NCI-H460 (cell line): Measurements from ENCODE around the gene HRCT1. TPM values are rescaled to one million over a fixed set of nuclear protein-coding genes. Genes with fewer than 3 reads are reported as not detected.
"Not testable (repeated sequence)": the region's sequence is repeated elsewhere in the genome, so short reads cannot be mapped to it uniquely, and the experiment has no call there.

Experiments used
- DNase-seq: peaks from one replicate; pipeline ENCODE4 v3.0.0-alpha.2; 2016; ENCODE audit warnings: low read depth; ENCODE audit errors: extremely low read depth
- polyA plus RNA-seq: library from polyadenylated mRNA; depleted of rRNA; stranded (reverse); fragments of >200 nt; gene quantifications from 2 replicates; pipeline ENCODE4 v1.2.3, GENCODE V29; 2014; cell fraction: nucleus; rRNA removed
- total RNA-seq: library from RNA; depleted of rRNA; stranded (reverse); fragments of >200 nt; shearing (Covaris generic); gene quantifications from 2 replicates; pipeline ENCODE4 v1.2.3, GENCODE V29; 2014; rRNA removed

HRCT1 gene
- total RNA-seq: 1.4 and 3.2 TPM in 2 replicates
- polyA plus RNA-seq: 0.24 and 1.3 TPM in 2 replicates

DNA sequence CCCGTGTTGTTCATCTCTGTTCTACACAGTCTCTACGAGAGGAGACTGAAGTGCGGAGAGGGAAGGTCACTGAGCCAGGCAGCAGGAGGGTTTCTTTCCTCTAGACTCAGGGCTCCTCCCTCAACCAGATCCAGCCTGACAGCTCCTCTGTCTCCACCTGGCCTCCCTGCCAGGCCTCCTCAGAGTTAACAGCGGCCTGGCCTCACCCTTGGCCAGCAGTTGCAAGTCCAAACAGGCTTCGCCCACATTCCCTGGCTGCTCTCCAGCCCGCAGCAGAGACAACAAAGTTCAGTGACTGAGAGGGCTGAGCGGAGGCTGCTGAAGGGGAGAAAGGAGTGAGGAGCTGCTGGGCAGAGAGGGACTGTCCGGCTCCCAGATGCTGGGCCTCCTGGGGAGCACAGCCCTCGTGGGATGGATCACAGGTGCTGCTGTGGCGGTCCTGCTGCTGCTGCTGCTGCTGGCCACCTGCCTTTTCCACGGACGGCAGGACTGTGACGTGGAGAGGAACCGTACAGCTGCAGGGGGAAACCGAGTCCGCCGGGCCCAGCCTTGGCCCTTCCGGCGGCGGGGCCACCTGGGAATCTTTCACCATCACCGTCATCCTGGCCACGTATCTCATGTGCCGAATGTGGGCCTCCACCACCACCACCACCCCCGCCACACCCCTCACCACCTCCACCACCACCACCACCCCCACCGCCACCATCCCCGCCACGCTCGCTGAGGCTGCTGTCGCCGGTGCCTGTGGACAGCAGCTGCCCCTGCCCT, at the start of gene HRCT1:
Gene HRCT1 (plus strand): TSS at position 291 of the 768 bp plus-strand sequence. CDS start 86 bp downstream, at position 377.
- DNase-seq: peak; percentile 87

DNA sequence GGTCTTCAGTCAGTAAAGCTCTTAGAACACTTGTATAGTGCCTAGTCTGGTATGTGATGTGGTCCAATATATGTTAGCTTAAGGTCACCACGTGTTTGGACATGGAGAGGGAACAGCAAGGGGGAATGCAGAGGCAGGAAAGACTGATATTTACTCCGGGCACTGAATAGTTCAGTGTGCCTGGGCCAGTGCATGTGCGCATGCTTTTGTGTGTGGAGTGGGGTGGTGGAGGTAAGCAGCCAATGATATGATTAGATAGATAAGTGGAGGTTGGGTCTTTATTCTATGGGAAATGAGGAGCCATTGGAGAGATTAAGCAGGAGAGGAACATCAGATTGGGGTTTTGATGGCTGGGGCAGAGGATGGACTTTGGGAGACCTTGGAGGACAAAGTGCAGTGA, 49.8 kb upstream of the HRCT1 start:
- DNase-seq: no peak

- no peak for DNase-seq
Measured at GRCh38 chr9:35856882-35857281, 49.1 kb upstream of the HRCT1 start.

GRCh38 chr9:35858458-35858857, 47.5 kb upstream of the HRCT1 start:
- no peak for DNase-seq

DNA sequence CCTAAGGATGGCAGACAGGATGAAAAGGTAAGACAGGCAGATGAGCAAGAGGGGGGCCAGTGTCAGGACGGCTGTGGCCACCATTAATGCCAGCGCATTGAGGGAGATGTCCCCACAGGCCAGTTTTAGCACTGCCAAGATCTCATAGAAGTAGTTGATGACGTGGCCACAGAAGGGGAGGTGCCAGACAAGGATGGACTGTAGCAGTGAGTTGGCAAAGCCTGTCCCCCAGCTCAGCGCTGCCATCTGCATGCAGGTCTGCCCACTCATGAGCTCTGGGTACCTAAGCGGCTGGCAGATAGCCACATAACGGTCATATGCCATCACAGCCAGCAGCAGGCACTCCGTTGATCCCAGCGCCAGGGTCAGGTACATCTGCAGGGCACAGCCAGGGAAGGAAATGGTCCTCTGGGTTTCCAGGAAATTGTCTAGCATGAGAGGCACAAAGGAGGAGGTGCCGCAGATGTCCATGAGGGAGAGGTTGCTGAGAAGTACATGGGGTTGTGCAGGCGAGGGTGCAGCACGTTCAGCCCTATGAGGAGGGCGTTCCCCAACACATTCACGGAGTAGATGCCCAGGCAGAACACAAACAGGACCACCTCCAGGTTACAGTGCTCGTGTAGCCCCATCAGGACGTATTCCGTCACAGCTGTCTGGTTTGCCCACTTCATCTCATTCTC, 46.6 kb upstream of the HRCT1 start:
- DNase-seq: no peak

DNA sequence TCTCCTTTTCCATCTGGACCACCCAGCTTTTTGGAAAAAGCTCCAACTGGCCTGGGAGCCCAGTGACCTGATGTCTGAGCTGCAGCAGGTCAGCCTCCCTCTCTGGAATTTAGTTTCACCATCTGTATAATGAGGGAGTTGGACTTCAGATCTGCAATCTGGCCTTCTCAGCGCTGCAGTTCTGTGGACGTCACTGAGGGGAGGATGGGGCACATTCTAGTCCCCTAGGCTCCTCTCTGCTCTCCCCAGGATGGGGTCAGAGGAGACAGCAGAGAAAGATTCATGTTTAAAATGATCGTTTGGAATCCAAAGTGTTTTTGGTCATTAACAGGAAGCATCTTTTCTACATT, 46.0 kb upstream of the HRCT1 start:
- no peak for DNase-seq

DNA sequence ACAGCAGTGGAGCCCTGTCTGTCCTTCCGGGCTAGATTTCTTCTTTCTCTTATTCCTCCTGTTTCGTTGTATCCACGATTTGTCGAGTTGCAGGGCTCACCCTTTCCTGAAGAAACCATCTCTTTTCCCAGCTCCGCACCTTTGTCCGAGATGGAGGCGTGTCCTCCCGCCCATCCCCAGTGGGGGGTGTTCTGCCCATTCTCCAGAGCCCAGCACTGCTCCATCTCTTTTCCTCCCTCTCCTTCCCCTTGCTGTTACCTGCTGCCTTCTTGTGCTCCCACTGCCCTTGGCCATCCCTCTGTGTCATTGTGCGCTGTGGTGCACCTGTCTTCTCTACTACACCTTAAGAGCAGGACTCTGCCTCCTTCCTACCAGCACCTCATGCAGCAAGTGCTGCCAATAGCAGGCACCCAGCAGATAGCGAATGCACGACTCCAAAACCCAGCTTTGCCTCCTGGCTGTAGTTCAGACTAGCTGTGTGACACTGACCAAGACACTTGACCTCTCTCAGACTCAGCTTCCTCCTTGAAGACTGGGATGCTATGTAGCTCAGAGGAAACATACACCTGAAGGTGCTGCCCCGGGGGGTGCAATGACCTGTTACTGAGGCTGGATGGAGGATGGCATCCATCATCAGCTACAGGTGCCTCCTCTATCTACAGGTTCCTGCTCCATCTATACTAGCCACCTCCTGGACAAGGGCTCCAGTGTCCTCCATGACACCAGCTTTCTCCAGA, 44.7 kb upstream of the HRCT1 start:
- DNase-seq: no peak

GRCh38 chr9:35862328-35862727, 43.7 kb upstream of the HRCT1 start:
- no peak for DNase-seq

- DNase-seq: no peak
Measured at GRCh38 chr9:35863583-35863982, 42.4 kb upstream of the HRCT1 start.

DNA sequence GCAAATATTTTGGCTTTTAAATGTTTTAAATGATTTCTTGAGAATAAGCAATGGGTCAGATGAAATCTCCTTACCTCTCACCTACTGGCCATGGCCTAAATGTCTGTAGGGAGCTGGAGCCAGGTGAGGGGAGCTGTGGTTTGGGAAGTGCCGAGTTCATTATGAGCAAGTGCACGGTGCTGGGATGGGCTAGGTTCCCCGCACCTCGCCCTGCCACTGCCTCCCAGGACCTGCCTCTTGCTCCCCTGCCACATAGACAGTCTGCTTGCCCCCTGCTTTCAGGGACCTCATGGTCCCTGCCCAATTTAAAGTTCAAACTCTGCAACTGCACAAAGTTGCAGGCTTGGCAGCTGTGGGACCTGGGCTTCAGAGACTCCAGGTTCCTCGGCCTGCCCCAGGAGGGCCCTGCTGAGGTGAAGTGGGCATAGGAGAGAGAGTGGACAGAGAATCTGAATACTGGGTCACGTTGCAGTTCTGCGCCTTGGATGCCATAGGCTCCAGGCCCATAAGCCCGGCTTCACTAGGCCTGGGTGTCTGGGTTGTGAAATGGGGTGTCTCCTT, 41.2 kb upstream of the HRCT1 start:
- no peak for DNase-seq

- DNase-seq: no peak
Measured at GRCh38 chr9:35867538-35867937, 38.5 kb upstream of the HRCT1 start.

DNA sequence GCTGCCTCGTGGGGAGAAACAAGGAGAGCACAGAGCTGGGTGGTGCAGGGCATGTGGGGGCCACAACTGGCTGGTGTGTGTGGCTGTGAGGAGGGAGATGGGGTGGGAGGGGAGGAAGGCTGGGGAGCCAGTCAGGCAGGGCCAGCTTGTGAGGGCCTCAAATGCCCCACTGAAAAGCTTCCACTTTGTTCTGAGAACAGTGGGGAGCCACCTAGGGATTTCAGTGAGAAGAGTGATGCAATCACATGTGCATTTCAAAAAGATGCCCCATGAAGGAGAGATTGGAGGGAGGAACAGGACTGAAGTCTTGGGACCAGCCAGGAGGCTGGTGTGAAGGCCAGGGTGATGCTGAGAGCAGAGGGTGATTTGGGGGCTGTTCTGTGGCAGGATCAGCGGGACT, 37.1 kb upstream of the HRCT1 start:
- DNase-seq: no peak

GRCh38 chr9:35869621-35870216, 36.3 kb upstream of the HRCT1 start:
- no peak for DNase-seq

GRCh38 chr9:35870351-35870923, 35.6 kb upstream of the HRCT1 start, which contains the start of gene OR13J1:
Gene OR13J1 (minus strand): TSS chr9:35870401. CDS start chr9:35870401, 0 bp downstream.
- DNase-seq: no peak

- DNase-seq: no peak
Measured at GRCh38 chr9:35871545-35871944, 34.5 kb upstream of the HRCT1 start.

GRCh38 chr9:35872505-35872904, 33.5 kb upstream of the HRCT1 start:
- DNase-seq: no peak

GRCh38 chr9:35882263-35882848, 23.6 kb upstream of the HRCT1 start:
- DNase-seq: peak; percentile 63

DNA sequence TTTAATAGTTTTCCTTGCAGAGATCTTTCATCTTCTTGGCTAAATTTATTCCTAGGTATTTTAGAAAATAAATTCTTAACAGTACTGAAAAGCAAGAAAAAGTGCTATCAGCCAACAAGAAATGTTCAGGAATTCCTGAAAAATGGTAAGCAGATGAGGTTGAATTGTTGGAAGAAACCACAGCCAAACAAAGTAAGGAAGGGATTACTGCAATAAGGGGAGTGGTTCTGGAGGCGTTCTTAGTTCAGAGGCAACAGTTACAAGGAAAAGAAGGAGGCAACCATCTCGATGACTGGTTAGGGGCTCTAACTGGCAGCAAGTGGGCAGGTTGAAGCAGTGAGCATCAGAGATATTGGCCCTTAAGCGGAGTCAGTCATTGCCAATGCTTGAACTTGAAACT, 23.0 kb upstream of the HRCT1 start:
- DNase-seq: no peak

DNA sequence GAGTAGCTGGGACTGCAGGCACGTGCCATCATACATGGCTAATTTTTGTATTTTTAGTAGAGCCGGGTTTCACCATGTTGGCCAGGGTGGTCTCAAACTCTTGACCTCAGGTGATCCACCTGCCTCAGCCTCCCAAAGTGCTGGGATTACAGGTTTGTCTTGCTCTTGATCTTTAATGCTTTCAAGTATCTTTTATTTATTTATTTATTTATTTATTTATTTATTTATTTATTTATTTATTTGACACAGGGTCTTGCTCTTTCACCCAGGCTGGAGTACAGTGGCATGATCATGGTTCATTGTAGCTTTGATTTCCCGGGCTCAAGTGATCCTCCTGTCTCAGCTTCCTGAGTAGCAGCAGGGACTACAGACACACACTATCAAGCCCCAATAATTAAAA, 21.1 kb upstream of the HRCT1 start:
- not testable (repeated sequence) for DNase-seq

- no peak for DNase-seq
Measured at GRCh38 chr9:35891646-35892045, 14.4 kb upstream of the HRCT1 start.
